22Rv1 (cell line): ENCODE results near the gene INA.

Experiments used
- CTCF ChIP-seq: fragments of 450-650 bp; IDR thresholded peaks from 2 replicates; pipeline ENCODE4 v1.5.1; 2017; ENCODE audit warnings: mild to moderate bottlenecking
- ZFX ChIP-seq: fragments of 450-650 bp; IDR thresholded peaks from 2 replicates; pipeline ENCODE4 v1.6.1; 2017; ENCODE audit warnings: antibody characterized with exemption, borderline replicate concordance

GRCh38 chr10:103241262-103242011 is 35.5 kb upstream of the INA start:
- TF ChIP-seq CTCF, result no peak
- no peak for TF ChIP-seq ZFX
